Activated naive CD4-positive, alpha-beta T cell treated with anti-CD3 and anti-CD28 coated beads for 36 hours (primary cell): ENCODE results near the gene C1orf115. TPM values are rescaled to one million over a fixed set of nuclear protein-coding genes. Genes with fewer than 3 reads are reported as not detected.
"Not testable (repeated sequence)": the region's sequence is repeated elsewhere in the genome, so short reads cannot be mapped to it uniquely, and the experiment has no call there.

Experiments
- CTCF ChIA-PET: fragments of 350-600 bp; sonication (Branson Sonifier 250); formaldehyde crosslinking; loops from one replicate; lab custom pipeline; 2021; ENCODE audit warnings: antibody characterized with exemption; lab: Charles Lee
- DNase-seq: peaks from one replicate; pipeline ENCODE4 v3.0.0-alpha.2; 2020
- H3K27ac Mint-ChIP-seq: one replicate; pipeline ENCODE4 v1.8.0; 2021; ENCODE audit warnings: mild to moderate bottlenecking, mixed read lengths
- H3K27me3 Mint-ChIP-seq: one replicate; pipeline ENCODE4 v1.8.0; 2021; ENCODE audit warnings: low read depth, mixed read lengths
- H3K36me3 Mint-ChIP-seq: one replicate; pipeline ENCODE4 v1.8.0; 2021; ENCODE audit warnings: low read depth, mixed read lengths
- H3K4me1 Mint-ChIP-seq: one replicate; pipeline ENCODE4 v1.8.0; 2021; ENCODE audit warnings: low read depth, mixed read lengths
- H3K4me3 Mint-ChIP-seq: one replicate; pipeline ENCODE4 v1.8.0; 2021; ENCODE audit warnings: mild to moderate bottlenecking, moderate library complexity, mixed read lengths
- H3K9me3 Mint-ChIP-seq: one replicate; pipeline ENCODE4 v1.8.0; 2021; ENCODE audit warnings: mixed read lengths
- intact Hi-C: fragments of 100-400 bp; cut with micrococcal nuclease; formaldehyde crosslinking; loops from one replicate; pipeline ENCODE4 v1.15.1; 2023
- total RNA-seq, 2 experiments: library from RNA; stranded (reverse); gene quantifications; one replicate each; pipeline ENCODE4 v1.2.3, GENCODE V29; 2021

The C1orf115 gene
- total RNA-seq, 2 experiments from 2014 or later = 1.1 to 1.3 TPM

GRCh38 chr1:220708244-220708643, 18.1 kb downstream of the C1orf115 start:
- Mint-ChIP-seq H3K36me3 (no peaks in the 10 kb centered on the region), H3K4me1 (no peaks in the 10 kb centered on the region), H3K4me3 (no peak overlapping the region), H3K27ac (no peak overlapping the region), H3K27me3 (peaks cover 2% of the 10 kb centered on the region), H3K9me3 (no peaks in the 10 kb centered on the region)
- intact Hi-C loops = no loop called here
- CTCF ChIA-PET = interaction anchor here (0.6 to 1.4 kb wide), 2 partner anchors 9 to 17 kb away, joined by 3 read pairs; no protein-coding TSS in a partner anchor
- DNase-seq = no peak

GRCh38 chr1:220708936-220709801, 19.0 kb downstream of the C1orf115 start:
- intact Hi-C loops = no loop called here
- no peak for DNase-seq
- H3K4me3 Mint-ChIP-seq = no peak overlapping the region
- H3K27ac Mint-ChIP-seq = no peak overlapping the region
- H3K9me3 Mint-ChIP-seq = no peaks in the 10 kb centered on the region
- no peaks in the 10 kb centered on the region for H3K4me1 Mint-ChIP-seq
- H3K27me3 Mint-ChIP-seq = no peaks in the 10 kb centered on the region
- CTCF ChIA-PET = interaction anchor here (1.4 kb wide), 1 partner anchor 18 kb away, joined by 3 read pairs; no protein-coding TSS in a partner anchor
- H3K36me3 Mint-ChIP-seq = no peaks in the 10 kb centered on the region

GRCh38 chr1:220710333-220710732, 20.2 kb downstream of the C1orf115 start:
- Mint-ChIP-seq H3K36me3 (no peaks in the 10 kb centered on the region), H3K27ac (no peak overlapping the region), H3K4me1 (no peaks in the 10 kb centered on the region), H3K9me3 (no peaks in the 10 kb centered on the region), H3K27me3 (no peaks in the 10 kb centered on the region), H3K4me3 (no peak overlapping the region)
- no peak for DNase-seq
- CTCF ChIA-PET = no interaction called here
- intact Hi-C loops = no loop called here

GRCh38 chr1:220711056-220711809, 21.1 kb downstream of the C1orf115 start:
- CTCF ChIA-PET = no interaction called here
- Mint-ChIP-seq H3K27me3 (no peaks in the 10 kb centered on the region), H3K27ac (no peak overlapping the region), H3K4me1 (no peaks in the 10 kb centered on the region), H3K9me3 (peaks cover 2% of the 10 kb centered on the region), H3K4me3 (no peak overlapping the region), H3K36me3 (no peaks in the 10 kb centered on the region)
- intact Hi-C loops = no loop called here
- DNase-seq = no peak

GRCh38 chr1:220715986-220716385, 25.8 kb downstream of the C1orf115 start:
- H3K9me3 Mint-ChIP-seq, H3K27ac Mint-ChIP-seq, CTCF ChIA-PET, H3K36me3 Mint-ChIP-seq, H3K4me3 Mint-ChIP-seq, H3K27me3 Mint-ChIP-seq, H3K4me1 Mint-ChIP-seq, intact Hi-C loops, DNase-seq: not testable (repeated sequence)

- Mint-ChIP-seq H3K4me1 (no peaks in the 10 kb centered on the region), H3K27ac (no peak overlapping the region), H3K36me3 (no peaks in the 10 kb centered on the region), H3K9me3 (peaks cover 5% of the 10 kb centered on the region), H3K4me3 (no peak overlapping the region), H3K27me3 (peaks cover 8% of the 10 kb centered on the region)
- intact Hi-C loops = no loop called here
- no peak for DNase-seq
- CTCF ChIA-PET = no interaction called here
Observed at GRCh38 chr1:220717800-220718640, 27.9 kb downstream of the C1orf115 start.

GRCh38 chr1:220721266-220721665, 31.1 kb downstream of the C1orf115 start:
- H3K4me3 Mint-ChIP-seq, DNase-seq, intact Hi-C loops, H3K4me1 Mint-ChIP-seq, H3K27me3 Mint-ChIP-seq, H3K27ac Mint-ChIP-seq, H3K36me3 Mint-ChIP-seq, H3K9me3 Mint-ChIP-seq: not testable (repeated sequence)
- CTCF ChIA-PET = interaction anchor here (1.6 kb wide), 1 partner anchor 12 kb away, joined by 6 read pairs; no protein-coding TSS in a partner anchor

- intact Hi-C loops = no loop called here
- CTCF ChIA-PET = interaction anchor here (0.6 kb wide), 1 partner anchor 1401 kb away, joined by 5 read pairs; no protein-coding TSS in a partner anchor
- no peaks in the 10 kb centered on the region for H3K9me3 Mint-ChIP-seq
- H3K27ac Mint-ChIP-seq = no peak overlapping the region
- no peaks in the 10 kb centered on the region for H3K4me1 Mint-ChIP-seq
- no peak overlapping the region for H3K4me3 Mint-ChIP-seq
- H3K27me3 Mint-ChIP-seq = no peaks in the 10 kb centered on the region
- no peak for DNase-seq
- no peaks in the 10 kb centered on the region for H3K36me3 Mint-ChIP-seq
Observed at GRCh38 chr1:220726634-220727033, 36.5 kb downstream of the C1orf115 start.

- intact Hi-C loops = no loop called here
- Mint-ChIP-seq H3K4me3 (no peak overlapping the region), H3K27me3 (no peaks in the 10 kb centered on the region), H3K4me1 (peaks cover 8% of the 10 kb centered on the region), H3K27ac (no peak overlapping the region), H3K36me3 (no peaks in the 10 kb centered on the region), H3K9me3 (no peaks in the 10 kb centered on the region)
- no peak for DNase-seq
- CTCF ChIA-PET = interaction anchor here (1.1 to 1.2 kb wide), 2 partner anchors 434 to 527 kb away, joined by 3 read pairs; no protein-coding TSS in a partner anchor
Observed at GRCh38 chr1:220727519-220727918, 37.4 kb downstream of the C1orf115 start.

GRCh38 chr1:220730486-220730885, 40.3 kb downstream of the C1orf115 start:
- no peak for DNase-seq
- Mint-ChIP-seq H3K36me3 (no peaks in the 10 kb centered on the region), H3K27ac (no peak overlapping the region), H3K9me3 (no peaks in the 10 kb centered on the region), H3K4me3 (no peak overlapping the region), H3K4me1 (peaks cover 15% of the 10 kb centered on the region), H3K27me3 (no peaks in the 10 kb centered on the region)
- intact Hi-C loops = no loop called here
- CTCF ChIA-PET = interaction anchor here (1.3 kb wide), 1 partner anchor 435 kb away, joined by 4 read pairs; no protein-coding TSS in a partner anchor

- H3K27ac Mint-ChIP-seq = no peak overlapping the region
- no peaks in the 10 kb centered on the region for H3K9me3 Mint-ChIP-seq
- DNase-seq = no peak
- peaks cover 15% of the 10 kb centered on the region for H3K4me1 Mint-ChIP-seq
- CTCF ChIA-PET = no interaction called here
- no peaks in the 10 kb centered on the region for H3K27me3 Mint-ChIP-seq
- intact Hi-C loops = loop anchor here (2.0 kb wide), 1 partner anchor 459 kb away; the partner anchor contains the start of gene RAB3GAP2
- H3K4me3 Mint-ChIP-seq = no peak overlapping the region
- no peaks in the 10 kb centered on the region for H3K36me3 Mint-ChIP-seq
Observed at GRCh38 chr1:220732137-220732536, 42.0 kb downstream of the C1orf115 start.
